ENCODE measurements around the gene RGS7.
"Not testable (repeated sequence)": the region's sequence is repeated elsewhere in the genome, so short reads cannot be mapped to it uniquely, and the experiment has no call there.

RGS7 gene

DNA sequence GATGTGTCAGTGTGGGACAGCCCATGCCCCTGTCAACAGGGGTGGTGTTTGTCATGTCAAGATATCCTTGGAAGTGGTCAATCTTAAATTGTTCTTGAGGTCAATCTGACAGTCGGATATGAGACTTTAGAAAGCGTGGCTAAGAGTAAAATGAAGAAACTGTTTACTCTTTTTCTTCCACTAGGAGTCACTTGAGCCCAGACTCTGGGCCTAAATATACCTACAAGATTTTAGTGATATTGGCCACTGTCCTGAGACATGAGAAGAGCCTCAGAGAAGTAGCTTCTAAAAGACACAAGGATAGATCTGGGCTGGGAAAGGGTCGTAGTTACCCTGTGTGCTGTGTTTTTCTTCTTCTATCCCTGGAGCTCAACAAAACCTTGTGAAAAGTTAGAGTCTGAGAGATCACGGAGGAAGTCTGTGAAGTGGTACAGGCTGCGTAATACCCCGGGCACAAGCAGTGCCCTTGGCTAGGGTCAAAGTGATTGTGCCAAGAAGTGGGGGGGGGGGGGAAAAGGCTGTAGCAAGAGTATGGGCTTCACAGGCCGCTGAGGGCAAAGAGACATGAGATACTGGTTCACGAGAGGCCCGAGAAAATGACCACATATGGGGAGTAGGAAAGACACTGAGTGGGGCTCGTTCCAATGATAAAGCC, 389.8 kb downstream of the RGS7 start:
- DNase-seq, result no peak

DNA sequence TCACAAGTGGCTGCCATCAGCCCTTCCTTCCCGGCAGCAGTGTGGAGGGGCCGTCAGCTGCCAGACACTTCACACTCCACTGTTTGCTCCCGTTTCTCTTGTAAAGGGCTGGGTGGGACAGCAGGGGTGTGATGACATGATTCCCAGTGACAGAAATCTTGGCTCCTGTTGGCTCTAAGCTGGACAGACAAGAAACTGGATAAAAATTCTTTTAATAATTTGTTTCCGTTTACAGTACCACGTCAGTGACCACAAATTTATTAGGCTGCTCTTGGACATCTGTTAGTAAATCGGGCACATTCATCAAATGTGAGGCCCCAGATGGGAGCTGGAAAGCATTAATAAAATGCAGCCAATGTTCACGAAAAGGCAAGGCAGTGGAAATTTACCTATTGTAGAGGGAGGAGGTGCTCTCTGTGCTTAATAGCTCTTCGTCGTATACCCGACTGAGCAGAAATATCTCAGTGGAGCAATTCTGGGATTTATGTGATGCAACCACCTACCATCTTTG, 391.4 kb downstream of the RGS7 start:
- DNase-seq, result no peak

GRCh38 chr1:240962086-240962485, 394.9 kb downstream of the RGS7 start:
- DNase-seq, result no peak

DNA sequence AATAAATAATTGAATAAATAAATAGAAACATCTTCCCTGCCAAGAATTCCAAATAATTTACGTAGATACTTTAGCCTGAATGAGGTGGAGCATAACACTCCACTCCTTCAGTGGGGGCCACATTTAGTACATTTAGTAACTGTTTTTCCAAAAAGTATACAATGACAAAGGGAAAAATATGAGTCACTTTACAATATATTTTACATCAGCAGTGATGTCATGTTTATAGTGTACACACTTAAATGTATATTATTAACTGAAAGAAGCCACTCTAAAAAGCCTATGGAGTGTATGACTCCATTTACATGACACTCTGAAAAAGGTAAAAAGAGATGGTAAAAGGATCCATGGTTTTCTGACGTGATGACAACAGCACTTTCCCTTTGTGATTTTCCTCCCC, 400.6 kb downstream of the RGS7 start:
- DNase-seq, result no peak

GRCh38 chr1:240956020-240956419, 401.0 kb downstream of the RGS7 start:
- DNase-seq, result no peak

DNA sequence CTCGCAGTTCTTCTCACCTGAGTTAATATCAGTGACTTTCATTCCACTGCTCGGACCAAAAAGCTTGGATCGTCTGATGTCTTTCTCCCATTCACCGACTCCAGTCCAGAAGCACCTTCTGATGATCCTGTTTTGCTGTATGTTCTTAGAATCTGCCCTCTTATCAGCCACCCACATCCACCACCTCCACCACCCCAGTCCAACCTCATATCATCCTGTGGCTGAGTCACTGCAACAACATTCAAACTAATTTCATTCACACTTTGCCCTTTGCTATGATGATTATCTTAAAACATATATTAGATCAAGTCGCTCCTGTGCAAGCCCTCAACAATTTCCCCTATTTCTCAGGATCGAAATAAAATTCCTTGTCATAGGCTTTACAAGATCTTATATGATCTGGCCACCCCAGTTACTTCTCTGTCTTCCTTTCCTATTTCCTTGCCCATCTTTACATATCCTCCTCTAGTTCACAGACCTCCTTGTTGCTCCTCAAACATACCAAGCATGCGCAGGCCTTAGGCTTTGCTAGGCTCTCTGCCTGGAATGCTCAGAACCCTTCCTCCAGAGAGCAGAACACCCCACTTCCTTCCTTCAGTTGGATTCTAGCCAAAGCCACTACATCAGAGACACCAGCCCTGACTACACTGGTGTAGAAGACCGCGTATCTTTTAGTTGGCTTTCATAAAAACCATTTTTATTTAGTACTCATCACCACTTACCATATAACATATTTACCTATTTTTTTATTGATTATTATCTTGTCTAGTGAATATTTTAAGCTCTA, 409.4 kb downstream of the RGS7 start:
- DNase-seq, result no peak

DNA sequence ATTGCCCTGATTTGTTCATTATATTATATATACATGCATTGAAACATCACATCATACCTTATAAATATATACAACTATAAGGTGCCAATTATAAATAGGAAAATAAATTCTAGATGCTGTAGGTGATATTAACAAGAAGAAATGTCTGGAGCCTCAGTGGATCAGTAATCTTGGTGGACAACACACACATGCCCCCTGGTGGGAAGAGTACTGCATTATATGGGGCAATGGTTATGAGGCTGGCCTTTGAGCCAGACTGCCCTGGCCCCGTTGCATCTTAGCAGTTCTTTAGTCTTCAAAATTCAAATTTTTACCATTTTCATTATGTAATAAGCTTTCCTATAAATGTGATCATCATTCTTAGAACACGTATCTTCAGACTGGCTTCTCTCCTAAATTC, 410.1 kb downstream of the RGS7 start:
- no peak for DNase-seq

- DNase-seq, result no peak
Observed at GRCh38 chr1:240942901-240943300, 414.1 kb downstream of the RGS7 start.

DNA sequence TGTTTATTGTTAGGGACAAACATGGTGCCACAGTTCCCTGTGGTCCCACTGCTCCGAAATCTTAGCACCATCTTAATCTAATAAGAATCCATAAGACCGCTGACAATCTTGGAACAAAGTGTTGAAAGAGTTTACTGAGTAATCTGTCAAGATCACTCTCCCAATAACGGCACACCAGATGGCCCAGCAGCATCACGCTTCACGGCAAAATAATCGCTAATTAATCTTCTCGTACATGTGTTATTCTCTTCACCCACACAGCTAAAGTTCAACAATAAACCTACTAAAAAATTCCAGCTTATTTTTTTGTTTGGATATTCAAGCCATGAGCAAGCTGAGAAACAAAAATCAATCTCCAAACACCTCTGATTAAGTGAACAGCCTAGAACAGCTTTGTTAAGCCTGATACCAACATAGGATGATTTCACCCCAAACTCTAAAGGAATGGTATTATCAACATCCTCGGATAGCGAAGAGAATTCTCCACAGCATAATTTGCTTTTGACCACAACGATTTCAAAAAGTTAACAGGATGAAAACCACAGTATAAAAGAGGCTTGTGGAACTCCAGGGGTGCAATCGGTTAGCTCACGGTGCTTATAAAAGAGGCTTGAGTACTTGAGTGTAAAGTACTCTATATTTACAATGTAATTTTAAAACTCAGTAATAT, 415.2 kb downstream of the RGS7 start:
- DNase-seq, result no peak

DNA sequence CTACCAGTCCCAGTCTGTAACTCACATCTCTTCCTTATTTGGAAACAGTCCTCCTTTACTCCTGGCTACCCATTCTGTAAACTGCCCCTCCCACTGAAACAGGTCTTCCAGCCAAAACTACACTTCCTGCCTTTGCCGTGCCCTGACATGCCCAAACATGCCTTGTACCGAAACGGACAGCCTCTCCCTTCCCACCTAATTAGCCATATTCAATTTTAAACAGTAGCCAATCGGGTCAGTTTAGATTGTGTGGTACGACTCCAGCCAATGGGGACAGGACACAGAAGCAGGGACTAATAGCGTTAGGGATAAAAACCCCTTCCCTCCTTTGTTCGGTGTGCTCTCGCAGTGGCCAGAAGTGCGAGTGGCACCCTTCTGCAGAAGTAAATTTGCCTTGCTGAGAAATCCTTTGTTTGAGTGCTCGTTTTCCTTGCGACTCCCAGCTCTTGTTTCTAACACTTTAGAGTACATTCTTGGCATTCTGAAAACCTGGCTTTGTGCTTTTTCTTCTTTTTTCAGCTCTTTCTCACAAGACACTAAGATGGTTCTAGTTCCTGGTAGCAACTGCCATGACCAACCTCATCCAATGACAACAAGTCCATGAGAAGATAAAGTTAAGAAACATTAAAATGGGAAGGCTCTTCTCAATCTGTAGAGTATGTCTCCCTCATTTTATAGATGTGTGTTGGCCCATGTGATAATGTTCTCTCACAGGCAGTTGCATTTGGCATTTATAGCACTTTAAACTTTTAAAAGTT, 419.9 kb downstream of the RGS7 start:
- no peak for DNase-seq

GRCh38 chr1:240935920-240936319, 421.1 kb downstream of the RGS7 start:
- DNase-seq, result no peak

DNA sequence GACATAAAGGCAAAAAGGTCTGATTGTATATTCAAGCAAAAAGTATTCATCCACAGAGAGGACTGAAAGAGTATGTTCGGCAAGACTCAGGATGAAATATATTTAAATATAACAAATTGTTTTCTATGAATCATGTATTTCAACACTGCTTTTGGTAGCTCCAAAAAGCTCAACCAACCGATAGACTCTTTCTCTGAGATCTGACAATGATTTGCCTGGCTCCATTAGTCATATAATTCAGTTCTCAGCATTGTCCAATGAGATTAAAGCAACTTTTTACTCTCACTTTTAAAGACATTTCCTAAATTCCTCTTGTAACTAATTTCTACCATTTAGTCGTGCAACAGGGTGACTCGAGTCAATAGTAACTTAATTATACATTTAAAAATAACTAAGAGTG, 426.0 kb downstream of the RGS7 start:
- no peak for DNase-seq

DNA sequence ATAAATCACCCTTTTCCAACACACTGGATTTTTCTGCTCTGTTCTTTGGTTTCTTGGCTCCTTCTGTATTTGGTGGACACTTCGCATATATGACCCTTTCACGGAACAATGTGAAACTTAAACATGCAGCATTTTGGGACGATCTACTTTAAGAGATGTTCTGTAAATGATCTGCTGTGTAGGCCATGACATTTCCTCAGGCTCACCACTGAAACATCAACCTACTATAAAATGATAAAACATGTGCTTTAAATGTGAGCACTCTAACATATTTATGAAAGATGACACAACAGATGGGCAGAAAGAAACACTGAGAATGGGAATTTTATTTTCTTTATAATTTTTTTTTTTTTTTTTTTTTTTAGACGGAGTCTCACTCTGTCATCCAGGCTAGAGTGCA, 428.7 kb downstream of the RGS7 start:
- no peak for DNase-seq

DNA sequence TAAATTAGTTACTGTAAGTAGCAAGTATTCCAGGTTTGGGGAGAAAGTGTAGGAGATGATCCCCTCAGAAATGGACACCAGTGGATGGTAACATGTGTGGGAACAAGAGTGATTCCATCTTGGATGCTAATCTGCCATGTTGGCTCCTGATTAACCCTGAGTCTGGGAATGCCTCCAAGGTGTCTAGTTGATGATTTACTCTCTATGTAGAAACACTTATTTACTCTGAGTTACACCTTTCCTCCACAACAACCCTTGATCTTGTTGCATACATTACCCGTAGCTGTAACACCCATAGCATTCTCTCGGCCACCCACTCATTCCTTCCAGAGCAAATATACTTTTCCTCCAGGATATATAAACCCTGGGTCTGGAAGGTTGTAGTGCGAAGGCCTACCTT, 429.2 kb downstream of the RGS7 start:
- no peak for DNase-seq

GRCh38 chr1:240925273-240925672, 431.7 kb downstream of the RGS7 start:
- no peak for DNase-seq

- DNase-seq, result no peak
Observed at GRCh38 chr1:240917976-240918375, 439.0 kb downstream of the RGS7 start.

DNA sequence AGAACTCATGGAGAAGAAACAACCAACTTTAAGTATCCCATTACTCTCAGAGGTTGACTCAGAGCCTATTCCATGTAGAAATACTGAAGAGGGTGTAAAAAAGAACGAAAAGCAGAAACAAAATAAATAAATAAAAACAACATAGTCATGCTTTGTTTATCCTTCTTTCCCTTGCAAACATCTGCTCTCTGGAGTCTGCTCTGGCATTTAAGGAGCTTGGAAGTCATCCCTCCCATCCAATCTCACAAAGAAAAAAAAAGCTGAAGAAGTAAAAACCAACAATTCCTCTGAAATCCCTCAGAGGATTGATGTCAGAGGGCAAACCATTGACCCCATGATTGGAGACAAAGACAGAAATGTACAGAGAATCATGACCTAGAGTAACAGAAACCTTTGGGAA, 442.5 kb downstream of the RGS7 start:
- no peak for DNase-seq

- no peak for DNase-seq
Observed at GRCh38 chr1:240912821-240913220, 444.2 kb downstream of the RGS7 start.

- DNase-seq, result no peak
Observed at GRCh38 chr1:240909701-240910457, 447.1 kb downstream of the RGS7 start.

DNA sequence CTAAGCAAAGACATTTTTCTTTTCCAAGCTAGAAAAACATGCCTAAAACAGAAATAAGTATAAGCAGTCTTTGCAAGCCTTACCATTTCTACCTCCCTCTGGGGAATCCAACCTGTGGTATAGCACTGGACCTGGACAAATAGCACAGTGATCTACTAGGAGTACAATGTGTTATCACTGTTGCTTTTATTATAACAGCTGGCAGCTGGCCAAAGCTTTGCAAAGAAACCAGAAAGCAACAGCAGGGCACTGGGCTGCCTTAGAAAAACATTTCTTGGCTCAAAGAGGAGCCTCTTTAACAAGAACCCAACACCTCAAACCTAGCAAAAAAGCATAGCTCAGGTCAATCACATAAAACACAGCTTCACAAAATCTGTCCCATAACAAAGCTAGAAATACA, 450.5 kb downstream of the RGS7 start:
- DNase-seq, result no peak

DNA sequence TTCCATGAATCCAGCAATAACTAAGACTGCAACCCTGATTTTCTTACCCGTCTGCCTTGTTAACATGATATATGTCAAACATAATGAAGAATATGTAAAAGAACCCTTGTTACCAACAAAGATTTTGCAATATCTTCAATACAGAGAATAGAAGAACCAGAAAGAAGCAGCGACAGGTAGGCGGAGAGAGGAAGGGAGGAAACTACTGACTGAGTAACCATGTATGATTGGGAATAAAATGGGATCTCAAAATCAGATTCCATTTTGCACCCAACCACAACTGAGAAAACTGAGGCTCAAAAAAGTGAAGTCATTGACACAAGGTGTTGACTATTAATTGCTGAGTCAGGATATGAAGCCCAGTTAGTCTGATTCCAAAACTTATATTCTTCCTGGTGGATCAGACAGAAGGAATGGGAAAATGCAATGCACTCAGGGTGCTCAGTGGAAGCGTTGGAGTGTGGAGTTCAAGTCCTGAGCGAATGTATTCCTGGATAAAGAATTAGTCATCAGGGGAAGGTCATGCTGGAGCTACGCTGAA, 451.7 kb downstream of the RGS7 start:
- no peak for DNase-seq

GRCh38 chr1:240895424-240895823, 461.6 kb downstream of the RGS7 start:
- not testable (repeated sequence) for DNase-seq
